ENCODE data around the gene SUPT20HL2.

DNA sequence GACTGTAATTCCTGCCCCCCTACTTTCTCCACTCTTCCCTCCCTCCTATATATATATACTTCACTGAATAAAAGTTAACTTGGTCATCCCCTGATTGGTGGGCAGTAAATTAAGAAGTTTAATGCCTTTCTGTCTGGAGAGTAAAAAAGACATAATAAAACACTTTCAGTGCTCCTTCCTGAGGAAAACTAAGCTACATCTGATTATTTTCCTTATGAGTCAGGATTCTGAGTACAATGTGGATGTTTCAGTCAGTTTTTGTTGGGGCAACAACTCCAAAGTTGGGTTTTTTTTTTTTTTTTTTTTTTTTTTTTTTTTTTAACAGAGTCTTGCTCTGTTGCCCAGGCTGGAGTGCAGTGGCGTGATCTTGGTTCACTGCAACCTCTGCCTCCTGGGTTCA, 22.0 kb upstream of the SUPT20HL2 start:
- TF ChIP-seq, protein P1, sequence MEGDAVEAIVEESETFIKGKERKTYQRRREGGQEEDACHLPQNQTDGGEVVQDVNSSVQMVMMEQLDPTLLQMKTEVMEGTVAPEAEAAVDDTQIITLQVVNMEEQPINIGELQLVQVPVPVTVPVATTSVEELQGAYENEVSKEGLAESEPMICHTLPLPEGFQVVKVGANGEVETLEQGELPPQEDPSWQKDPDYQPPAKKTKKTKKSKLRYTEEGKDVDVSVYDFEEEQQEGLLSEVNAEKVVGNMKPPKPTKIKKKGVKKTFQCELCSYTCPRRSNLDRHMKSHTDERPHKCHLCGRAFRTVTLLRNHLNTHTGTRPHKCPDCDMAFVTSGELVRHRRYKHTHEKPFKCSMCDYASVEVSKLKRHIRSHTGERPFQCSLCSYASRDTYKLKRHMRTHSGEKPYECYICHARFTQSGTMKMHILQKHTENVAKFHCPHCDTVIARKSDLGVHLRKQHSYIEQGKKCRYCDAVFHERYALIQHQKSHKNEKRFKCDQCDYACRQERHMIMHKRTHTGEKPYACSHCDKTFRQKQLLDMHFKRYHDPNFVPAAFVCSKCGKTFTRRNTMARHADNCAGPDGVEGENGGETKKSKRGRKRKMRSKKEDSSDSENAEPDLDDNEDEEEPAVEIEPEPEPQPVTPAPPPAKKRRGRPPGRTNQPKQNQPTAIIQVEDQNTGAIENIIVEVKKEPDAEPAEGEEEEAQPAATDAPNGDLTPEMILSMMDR (IDR thresholded peaks at IDR 0.05) = no peak
- TF ChIP-seq POLR2AphosphoS5 (IDR thresholded peaks at IDR 0.05) (no peak), POLR2A (IDR thresholded peaks at IDR 0.05) (no peak)

Measured in stomach (tissue), 4 donors.